GM12874 (cell line): ENCODE measurements around the gene MYO7A.

Source experiments
- TF ChIP-seq, protein P1 (sequence below): IDR thresholded peaks from 2 replicates; pipeline ENCODE4 v1.5.1; 2011; ENCODE audit warnings: low read depth, mild to moderate bottlenecking, control low read depth, low read length, moderate library complexity; ENCODE audit not compliant: insufficient read depth

MYO7A gene

DNA sequence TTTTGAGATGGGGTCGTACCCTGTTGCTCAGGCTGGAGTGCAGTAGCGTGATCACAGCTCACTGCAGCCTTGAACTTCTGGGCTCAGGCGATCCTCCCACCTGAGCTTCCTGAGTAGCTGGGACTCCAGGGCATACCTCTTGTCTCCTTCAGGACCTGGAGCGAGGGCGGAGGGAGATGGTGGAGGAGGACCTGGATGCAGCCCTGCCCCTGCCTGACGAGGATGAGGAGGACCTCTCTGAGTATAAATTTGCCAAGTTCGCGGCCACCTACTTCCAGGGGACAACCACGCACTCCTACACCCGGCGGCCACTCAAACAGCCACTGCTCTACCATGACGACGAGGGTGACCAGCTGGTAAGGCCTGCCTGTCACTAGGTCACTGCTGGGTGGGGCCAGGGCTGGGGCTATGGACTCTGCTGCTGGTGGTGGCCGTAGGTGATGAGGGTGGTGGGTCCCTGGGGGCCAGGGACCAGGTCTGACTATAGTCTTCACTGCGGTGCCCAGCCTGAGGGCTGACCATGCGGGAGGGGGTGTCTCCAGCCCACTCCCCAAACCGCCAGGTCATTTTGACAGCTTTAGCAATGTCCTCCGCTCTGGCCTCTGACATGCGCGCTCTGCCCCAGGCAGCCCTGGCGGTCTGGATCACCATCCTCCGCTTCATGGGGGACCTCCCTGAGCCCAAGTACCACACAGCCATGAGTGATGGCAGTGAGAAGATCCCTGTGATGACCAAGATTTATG, 53.9 kb downstream of the MYO7A start:
- TF ChIP-seq, protein P1, sequence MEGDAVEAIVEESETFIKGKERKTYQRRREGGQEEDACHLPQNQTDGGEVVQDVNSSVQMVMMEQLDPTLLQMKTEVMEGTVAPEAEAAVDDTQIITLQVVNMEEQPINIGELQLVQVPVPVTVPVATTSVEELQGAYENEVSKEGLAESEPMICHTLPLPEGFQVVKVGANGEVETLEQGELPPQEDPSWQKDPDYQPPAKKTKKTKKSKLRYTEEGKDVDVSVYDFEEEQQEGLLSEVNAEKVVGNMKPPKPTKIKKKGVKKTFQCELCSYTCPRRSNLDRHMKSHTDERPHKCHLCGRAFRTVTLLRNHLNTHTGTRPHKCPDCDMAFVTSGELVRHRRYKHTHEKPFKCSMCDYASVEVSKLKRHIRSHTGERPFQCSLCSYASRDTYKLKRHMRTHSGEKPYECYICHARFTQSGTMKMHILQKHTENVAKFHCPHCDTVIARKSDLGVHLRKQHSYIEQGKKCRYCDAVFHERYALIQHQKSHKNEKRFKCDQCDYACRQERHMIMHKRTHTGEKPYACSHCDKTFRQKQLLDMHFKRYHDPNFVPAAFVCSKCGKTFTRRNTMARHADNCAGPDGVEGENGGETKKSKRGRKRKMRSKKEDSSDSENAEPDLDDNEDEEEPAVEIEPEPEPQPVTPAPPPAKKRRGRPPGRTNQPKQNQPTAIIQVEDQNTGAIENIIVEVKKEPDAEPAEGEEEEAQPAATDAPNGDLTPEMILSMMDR: no peak

DNA sequence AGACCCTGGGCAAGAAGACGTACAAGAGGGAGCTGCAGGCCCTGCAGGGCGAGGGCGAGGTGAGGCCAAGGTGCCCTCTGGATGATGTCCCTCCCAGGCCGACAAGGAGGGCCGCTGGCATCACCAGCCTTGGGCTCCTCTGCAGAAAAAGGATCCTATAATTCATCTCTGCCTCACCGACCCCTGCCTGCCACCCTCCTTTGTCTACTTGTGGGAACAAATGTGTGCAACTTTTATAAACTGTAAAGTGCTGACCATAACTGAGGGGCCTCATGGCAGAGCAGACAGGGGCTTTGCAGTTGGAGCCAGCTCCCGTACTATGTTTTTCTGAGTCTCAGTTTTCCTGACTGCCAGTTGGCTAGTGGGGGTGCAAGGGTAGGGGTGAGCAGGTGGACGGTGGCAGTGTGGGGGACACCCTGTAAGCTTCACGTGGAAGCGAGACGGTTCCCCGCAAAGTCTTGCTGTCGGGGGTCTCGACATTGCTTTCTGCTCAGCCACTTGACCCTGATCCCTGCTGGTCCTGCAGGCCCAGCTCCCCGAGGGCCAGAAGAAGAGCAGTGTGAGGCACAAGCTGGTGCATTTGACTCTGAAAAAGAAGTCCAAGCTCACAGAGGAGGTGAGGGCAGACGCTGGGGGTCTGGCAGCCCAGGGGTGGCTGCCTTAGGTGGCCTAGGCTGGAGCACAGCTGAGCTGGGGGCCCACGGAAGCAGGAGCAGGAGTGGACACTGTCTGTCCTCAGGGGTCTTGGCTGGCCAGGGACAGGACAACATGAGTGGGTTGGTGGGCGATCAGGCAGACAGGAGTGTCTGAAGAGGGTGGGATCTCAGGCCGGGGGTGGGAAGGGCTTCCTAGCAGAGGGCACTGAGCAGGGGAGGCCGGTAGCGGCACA, 54.7 kb downstream of the MYO7A start:
- TF ChIP-seq, protein P1: no peak

DNA sequence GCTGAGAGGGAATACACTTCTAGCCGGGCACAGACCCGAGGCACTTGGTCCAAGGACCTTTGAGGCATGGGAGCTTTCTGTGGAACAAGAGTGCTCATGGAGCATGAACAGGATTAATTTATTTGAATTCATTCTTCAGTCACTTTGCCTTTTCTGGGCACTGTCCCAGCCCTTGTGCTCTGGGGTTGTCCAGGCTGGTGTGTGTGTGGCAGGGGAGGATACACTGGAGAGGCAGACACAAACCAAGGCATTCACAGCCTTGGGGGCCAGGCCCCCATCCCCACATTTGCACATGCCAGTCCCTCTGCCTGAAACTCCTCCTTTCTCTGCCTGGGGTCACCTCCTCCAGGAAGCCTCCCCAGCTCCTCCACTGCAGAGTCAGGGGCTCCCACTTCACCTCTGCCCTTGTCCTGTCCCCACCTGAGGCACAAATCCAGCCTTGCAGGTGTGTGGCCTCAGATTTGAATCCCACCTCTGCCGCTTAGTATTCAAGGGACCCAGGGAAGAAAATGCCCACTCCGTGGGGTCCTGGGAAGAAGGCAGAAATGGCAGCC, 55.5 kb downstream of the MYO7A start:
- TF ChIP-seq, protein P1: no peak

DNA sequence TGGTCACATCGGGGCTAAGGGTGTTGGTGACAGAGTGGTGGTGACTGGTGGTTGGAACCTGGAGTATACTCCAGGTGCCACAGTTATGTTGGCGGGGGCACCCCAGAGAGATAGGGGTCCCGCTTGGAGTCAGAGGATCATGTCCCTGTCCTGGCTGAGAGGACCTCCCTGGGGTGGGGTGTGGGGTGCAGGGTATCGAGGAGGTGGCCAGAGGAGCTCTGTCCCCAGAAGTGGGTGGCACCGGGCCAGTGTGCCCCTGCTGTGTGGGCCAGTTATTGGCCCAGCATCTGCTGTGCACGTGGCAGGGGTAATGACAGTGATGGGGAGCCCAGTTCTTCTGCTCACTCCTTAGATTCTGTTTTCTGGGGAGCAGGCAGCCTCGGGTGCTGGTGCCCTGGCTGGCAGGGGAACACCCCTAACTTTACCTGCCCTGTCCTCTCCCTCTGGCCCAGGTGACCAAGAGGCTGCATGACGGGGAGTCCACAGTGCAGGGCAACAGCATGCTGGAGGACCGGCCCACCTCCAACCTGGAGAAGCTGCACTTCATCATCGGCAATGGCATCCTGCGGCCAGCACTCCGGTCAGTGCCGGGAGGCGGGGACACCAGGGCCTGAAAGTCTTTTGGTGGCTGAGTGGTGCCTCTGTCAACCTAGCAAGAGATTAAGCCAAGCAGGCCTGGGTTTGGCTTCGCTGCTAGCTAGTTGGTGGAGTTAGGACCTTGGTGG, 56.3 kb downstream of the MYO7A start:
- TF ChIP-seq, protein P1: no peak

DNA sequence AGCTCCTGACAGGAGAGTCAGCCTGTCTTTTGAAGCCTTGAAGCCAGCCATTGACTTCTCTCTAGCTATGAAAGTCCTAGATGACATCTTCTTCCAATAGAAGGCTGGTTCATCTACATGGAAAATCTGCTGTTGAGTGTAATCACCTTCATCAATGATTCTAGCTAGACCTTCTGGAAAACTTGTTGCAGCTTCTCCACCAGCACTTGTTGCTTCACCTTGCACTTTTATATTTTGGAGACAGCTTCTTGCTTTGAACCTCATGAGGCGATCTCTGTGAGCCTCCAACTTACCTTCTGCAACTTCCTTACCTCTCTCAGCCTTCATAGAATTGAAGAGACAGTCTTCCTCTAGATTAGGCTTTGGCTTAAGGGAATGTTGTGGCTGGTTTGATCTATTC, 58.3 kb downstream of the MYO7A start:
- TF ChIP-seq, protein P1: no peak

DNA sequence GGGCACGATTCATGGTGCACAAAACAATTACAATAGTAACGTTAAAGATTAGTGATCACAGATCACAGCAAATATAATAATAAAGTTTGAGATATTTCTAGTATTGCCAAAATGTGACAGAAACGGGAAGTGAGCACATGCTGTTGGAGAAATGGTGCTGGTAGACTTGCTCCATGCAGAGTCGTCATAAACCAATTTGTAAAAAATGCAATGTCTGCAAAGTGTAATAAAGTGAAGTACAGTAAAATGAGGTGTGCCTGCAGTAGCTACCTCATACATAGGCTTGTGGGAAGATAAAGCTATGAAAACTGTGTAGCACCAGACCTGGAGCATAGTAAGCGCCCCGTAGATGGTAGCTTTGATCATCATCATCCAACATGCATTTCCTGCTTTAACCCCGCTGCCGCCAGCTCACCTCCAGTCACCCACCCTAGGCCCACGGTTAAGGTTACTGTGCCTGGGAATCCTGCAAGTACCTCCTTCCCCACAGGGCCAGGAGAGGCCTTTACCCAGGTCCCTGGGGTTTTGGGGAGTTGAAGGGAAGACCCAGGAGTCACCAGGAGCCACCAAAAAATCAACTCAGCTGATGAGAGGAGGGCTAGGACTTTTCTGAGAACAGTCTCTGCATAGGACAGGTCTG, 59.2 kb downstream of the MYO7A start:
- TF ChIP-seq, protein P1: no peak
